Neural cell (in vitro differentiated cells): ENCODE data around the gene SMIM38.

ENCODE experiments used
- EP300 ChIP-seq: fragments of 450-650 bp; conservative IDR thresholded peaks from 2 replicates; pipeline ENCODE4 v1.6.1; 2014; ENCODE audit warnings: antibody characterized with exemption, mild to moderate bottlenecking, moderate library complexity; ENCODE audit not compliant: poor library complexity, severe bottlenecking
- EZH2 ChIP-seq: fragments of 200-600, 300-800 bp; shearing (Covaris generic), sonication (generic); IDR thresholded peaks from 2 replicates; pipeline ENCODE4 v1.6.1; 2014; ENCODE audit warnings: antibody characterized with exemption, low read length, borderline replicate concordance, mild to moderate bottlenecking; ENCODE audit not compliant: insufficient read depth, poor library complexity, severe bottlenecking
- POLR2AphosphoS5 ChIP-seq: IDR thresholded peaks from 2 replicates; pipeline ENCODE4 v1.6.1; 2012
- RAD21 ChIP-seq: fragments of 450-650 bp; conservative IDR thresholded peaks from 2 replicates; pipeline ENCODE4 v1.6.1; 2014; ENCODE audit warnings: antibody characterized with exemption, mild to moderate bottlenecking, moderate library complexity
- SMC3 ChIP-seq: fragments of 450-650 bp; conservative IDR thresholded peaks from 2 replicates; pipeline ENCODE4 v1.6.1; 2014; ENCODE audit warnings: antibody characterized with exemption, mild to moderate bottlenecking, moderate library complexity; ENCODE audit not compliant: poor library complexity
- TF ChIP-seq, protein P1 (sequence below): fragments of 450-650 bp; IDR thresholded peaks from 2 replicates; pipeline ENCODE4 v1.5.1; 2014; ENCODE audit warnings: antibody characterized with exemption, mild to moderate bottlenecking, moderate library complexity; ENCODE audit not compliant: poor library complexity, severe bottlenecking
- TF ChIP-seq, protein P2 (sequence below): IDR thresholded peaks from 2 replicates; pipeline ENCODE4 v1.6.1; 2012; ENCODE audit warnings: borderline replicate concordance

DNA sequence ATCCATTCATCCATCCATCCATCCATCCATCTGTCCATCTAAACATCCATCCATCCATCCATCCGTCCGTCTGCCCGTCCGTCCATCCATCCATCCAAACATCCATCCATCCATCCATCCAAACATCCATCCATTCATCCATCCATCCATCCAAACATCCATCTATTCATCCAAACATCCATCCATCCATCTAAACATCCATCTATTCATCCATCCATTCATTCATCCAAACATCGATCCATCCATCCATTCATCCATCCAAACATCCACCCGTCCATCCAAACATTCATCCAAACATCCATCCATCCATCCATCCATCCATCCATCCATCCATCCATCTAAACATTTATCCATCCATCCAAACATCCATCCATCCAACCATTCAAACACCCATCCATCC, 45.3 kb upstream of the SMIM38 start:
- TF ChIP-seq RAD21 (no peak), EP300 (no peak), POLR2AphosphoS5 (no peak), EZH2 (no peak), SMC3 (no peak)
- TF ChIP-seq, protein P1, sequence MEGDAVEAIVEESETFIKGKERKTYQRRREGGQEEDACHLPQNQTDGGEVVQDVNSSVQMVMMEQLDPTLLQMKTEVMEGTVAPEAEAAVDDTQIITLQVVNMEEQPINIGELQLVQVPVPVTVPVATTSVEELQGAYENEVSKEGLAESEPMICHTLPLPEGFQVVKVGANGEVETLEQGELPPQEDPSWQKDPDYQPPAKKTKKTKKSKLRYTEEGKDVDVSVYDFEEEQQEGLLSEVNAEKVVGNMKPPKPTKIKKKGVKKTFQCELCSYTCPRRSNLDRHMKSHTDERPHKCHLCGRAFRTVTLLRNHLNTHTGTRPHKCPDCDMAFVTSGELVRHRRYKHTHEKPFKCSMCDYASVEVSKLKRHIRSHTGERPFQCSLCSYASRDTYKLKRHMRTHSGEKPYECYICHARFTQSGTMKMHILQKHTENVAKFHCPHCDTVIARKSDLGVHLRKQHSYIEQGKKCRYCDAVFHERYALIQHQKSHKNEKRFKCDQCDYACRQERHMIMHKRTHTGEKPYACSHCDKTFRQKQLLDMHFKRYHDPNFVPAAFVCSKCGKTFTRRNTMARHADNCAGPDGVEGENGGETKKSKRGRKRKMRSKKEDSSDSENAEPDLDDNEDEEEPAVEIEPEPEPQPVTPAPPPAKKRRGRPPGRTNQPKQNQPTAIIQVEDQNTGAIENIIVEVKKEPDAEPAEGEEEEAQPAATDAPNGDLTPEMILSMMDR, result no peak
- TF ChIP-seq, protein P2, sequence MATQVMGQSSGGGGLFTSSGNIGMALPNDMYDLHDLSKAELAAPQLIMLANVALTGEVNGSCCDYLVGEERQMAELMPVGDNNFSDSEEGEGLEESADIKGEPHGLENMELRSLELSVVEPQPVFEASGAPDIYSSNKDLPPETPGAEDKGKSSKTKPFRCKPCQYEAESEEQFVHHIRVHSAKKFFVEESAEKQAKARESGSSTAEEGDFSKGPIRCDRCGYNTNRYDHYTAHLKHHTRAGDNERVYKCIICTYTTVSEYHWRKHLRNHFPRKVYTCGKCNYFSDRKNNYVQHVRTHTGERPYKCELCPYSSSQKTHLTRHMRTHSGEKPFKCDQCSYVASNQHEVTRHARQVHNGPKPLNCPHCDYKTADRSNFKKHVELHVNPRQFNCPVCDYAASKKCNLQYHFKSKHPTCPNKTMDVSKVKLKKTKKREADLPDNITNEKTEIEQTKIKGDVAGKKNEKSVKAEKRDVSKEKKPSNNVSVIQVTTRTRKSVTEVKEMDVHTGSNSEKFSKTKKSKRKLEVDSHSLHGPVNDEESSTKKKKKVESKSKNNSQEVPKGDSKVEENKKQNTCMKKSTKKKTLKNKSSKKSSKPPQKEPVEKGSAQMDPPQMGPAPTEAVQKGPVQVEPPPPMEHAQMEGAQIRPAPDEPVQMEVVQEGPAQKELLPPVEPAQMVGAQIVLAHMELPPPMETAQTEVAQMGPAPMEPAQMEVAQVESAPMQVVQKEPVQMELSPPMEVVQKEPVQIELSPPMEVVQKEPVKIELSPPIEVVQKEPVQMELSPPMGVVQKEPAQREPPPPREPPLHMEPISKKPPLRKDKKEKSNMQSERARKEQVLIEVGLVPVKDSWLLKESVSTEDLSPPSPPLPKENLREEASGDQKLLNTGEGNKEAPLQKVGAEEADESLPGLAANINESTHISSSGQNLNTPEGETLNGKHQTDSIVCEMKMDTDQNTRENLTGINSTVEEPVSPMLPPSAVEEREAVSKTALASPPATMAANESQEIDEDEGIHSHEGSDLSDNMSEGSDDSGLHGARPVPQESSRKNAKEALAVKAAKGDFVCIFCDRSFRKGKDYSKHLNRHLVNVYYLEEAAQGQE, result no peak
